ENCODE results near the gene LELP1.
"Not testable (repeated sequence)": the region's sequence is repeated elsewhere in the genome, so short reads cannot be mapped to it uniquely, and the experiment has no call there.

The LELP1 gene

DNA sequence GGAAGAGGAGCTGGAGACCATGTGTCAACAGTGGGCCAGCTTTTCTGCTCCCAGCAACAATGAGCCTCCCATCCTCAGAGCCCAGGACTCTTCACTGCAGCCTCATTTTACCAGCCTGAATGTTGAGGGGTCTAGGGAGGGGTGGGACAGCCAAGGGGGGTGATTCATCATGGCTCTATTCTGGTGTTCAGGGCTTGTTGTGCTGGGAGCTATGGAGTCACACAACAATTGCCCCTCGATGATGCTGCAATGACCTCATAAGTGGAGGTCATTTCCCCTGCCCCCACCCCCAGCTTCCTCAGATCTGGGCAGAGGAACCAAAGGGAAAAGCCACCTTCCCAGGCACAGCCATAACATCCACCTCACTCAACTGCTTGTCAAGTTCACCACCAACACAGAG lies at the start of gene LELP1:
LELP1 (plus strand) TSS at position 301 of the 400 bp plus-strand sequence. CDS start 1,278 bp downstream, outside the sequence.
- FAIRE-seq = no peak
- no peak for TF ChIP-seq CTCF (IDR thresholded peaks at IDR 0.05; ENCODE audit: insufficient read depth, missing control alignments)

DNA sequence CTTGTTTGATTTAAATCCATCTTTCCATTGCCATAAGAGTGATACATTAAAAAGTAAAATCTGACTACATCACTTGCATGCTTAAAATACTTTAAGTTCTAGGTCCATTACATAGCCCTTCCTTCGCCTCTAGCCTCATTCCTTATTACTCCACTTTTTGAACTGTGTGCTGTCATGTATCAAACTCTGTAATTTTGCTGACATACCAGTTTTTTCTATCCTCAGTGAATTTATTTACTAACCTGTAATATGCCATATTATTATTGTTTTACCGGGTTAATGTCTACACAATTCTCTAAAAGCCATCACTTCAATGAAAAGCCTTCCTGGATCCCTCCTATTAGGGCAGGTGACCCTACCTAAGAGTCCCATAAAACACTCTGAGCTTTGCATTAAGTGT lies 47.7 kb upstream of the LELP1 start:
- DNase-seq (ENCODE audit: insufficient read length, low spot score) (no peak), FAIRE-seq (no peak)
- TF ChIP-seq CTCF (IDR thresholded peaks at IDR 0.05; ENCODE audit: insufficient read depth, missing control alignments) = no peak

More for the DNA sequence above, at the start of gene LELP1:
- DNase-seq (ENCODE audit: insufficient read length, low spot score) = no peak

DNA sequence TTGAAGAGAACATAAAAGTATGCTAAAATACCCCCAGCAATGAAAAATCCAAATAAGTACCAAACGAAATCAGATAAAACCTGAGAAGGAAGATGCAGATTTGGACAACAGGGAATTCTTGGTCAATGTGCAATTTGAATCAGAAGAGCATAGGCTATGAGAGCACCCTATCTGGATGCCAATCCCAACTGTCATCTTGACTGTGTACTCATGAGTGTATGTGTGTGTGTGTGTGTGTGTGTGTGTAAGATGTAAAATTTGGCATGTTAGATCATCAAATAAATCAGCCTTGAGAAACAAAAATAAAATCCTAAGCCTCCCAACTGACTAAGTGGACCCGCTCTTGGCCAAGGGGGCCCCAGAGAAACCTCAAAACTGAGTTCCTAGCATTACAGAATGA lies 34.5 kb upstream of the LELP1 start:
- FAIRE-seq (no peak), DNase-seq (ENCODE audit: insufficient read length, low spot score) (no peak)
- TF ChIP-seq CTCF (IDR thresholded peaks at IDR 0.05; ENCODE audit: insufficient read depth, missing control alignments) = no peak

DNA sequence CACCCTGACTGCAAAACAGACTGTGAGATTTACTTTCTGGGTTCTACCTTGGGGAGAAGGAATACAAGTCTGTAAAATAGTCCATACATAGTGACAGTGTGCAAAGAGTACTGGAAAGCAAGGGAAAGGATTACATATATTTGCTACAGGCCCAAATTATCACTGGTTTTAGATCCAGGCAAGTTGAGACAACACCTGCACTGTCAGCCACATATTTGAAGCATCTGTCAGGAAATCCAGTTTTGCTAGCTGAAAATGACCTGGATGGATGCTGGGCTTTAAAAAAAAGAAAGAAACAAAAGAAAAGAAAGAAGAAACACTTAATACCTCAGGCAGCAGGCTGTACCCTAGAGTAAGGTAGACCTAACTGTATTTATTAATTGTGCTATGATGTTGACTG lies 28.6 kb upstream of the LELP1 start:
- FAIRE-seq (no peak), DNase-seq (ENCODE audit: insufficient read length, low spot score) (no peak)
- TF ChIP-seq CTCF (IDR thresholded peaks at IDR 0.05; ENCODE audit: insufficient read depth, missing control alignments) = no peak

GRCh38 chr1:153178922-153179321 lies 24.3 kb upstream of the LELP1 start:
- no peak for TF ChIP-seq CTCF (IDR thresholded peaks at IDR 0.05; ENCODE audit: insufficient read depth, missing control alignments)
- DNase-seq (ENCODE audit: insufficient read length, low spot score) (no peak), FAIRE-seq (no peak)

DNA sequence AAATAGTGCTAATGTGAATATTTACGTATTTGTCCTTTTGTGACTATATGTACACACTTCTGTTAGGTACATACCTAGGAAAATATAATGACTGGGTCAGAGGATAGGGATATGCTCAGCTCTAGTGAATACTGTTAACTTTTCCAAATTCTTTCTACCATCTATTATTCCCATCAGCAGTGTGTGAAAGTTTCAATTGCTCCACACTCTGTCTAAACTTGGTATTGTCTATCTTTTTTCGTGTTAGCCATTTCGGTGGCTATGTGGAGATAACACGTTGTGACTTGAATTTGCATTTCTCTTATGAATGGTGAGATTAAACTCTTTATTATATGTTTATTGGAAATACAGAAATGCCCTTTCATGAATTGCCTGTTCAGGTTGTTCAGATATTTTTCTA lies 22.7 kb upstream of the LELP1 start:
- DNase-seq (ENCODE audit: insufficient read length, low spot score) = no peak
- no peak for FAIRE-seq
- no peak for TF ChIP-seq CTCF (IDR thresholded peaks at IDR 0.05; ENCODE audit: insufficient read depth, missing control alignments)

DNA sequence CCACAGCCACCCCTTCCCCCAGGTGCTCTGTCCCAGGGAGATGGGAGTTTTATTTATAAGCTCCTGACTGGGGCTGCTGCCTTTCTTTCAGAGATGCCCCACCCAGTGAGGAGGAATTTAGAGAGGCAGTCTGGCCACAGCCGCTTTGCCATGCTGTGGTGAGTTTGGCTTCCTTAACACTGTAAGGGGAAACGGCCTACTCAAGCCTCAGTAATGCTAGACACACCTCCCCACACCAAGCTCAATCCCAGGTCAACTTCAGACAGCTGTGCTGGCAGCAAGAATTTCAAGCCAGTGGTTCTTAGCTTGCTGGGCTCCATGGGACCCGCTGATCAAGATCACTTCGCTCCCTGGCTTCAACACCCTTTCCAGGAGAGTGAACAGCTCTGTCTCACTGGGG lies 14.9 kb upstream of the LELP1 start:
- FAIRE-seq; DNase-seq (ENCODE audit: insufficient read length, low spot score): not testable (repeated sequence)

DNA sequence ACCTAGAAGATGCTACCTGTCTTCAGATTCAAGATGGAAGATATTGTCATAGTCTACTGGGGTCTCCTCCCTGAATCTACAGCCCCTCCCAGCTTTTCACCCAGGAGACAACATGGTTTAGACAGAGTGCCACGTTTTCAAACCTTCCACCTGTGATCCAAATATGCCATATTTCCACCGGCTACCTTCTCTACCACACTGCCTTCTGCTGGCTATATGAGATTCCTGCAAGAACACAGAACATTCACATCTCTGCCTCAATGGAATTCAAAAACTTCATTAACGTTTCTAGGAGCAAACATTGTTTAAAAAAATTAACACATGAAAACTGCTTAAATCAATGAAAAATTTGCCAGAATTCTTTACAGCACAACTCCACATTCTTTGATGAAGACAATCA lies 12.9 kb upstream of the LELP1 start:
- FAIRE-seq (no peak), DNase-seq (ENCODE audit: insufficient read length, low spot score) (no peak)
- TF ChIP-seq CTCF (IDR thresholded peaks at IDR 0.05; ENCODE audit: insufficient read depth, missing control alignments) = peak; percentile 23

All from D721Med (cell line).